MM.1S (cell line): ENCODE results near the gene SLC12A6.

Experiments
- EZH2 ChIP-seq: fragments of 300-600 bp; sonication (generic); optimal IDR thresholded peaks from 2 replicates; pipeline ENCODE3; 2017; ENCODE audit warnings: low read depth, mild to moderate bottlenecking, antibody characterized with exemption, low read length, mixed read lengths
- EZH2phosphoT487 ChIP-seq: fragments of 300-600 bp; sonication (generic); IDR thresholded peaks from 2 replicates; pipeline ENCODE4 v1.6.1; 2018; ENCODE audit warnings: antibody characterized with exemption, low read length
- TF ChIP-seq, protein P1 (sequence below): fragments of 300-600 bp; sonication (generic); IDR thresholded peaks from 2 replicates; pipeline ENCODE4 v1.5.1; 2016; ENCODE audit warnings: antibody characterized with exemption, low read length, mixed read lengths

DNA sequence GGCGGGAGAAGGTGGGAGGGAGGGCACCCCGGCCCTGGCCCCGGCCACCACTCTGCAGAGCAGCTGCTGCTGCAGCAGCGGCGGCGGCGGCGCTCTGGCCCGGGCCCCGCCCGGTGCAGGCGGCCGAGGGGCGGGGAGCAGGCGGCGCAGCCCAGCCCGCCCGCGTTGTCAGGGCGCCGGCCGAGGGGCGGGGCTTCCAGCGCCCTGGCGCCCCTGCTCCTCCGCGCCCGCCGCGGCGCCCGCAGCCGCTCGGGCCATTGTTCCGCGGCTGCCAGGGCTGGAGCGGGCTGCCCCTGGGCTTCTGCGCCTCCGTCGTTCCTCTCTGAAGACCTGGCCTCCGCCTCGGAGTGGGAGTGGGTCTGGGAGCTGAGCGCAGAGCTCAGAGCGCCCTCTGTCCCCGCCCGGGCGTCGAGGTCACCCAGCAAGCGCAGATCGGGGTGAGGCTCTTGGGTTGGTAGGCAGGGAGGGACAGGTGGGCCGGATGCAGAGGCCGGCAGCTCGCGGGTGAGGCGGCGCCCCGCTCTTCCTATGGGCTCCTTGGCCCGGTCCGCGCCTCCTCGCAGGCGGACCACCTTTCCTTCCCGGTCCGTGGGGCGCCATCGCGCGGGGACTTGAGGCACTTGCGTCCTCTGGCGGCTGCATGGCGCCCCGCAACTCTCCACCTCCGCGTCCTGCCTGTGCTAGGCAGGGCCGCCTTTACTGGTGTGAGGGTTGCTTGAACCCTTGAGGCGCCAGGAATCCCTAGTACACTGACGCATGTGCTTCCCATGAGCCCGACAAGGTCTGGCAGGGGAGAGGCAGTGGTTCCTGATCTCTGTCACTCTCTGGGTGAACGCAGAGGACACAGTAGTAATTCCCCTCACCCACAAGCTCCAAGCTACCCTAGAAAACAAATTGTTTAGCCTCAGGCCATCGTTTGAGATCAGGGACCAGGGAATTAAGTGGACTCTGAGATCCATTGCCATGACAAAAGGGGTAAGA, 29.8 kb upstream of the SLC12A6 start, which contains the start of gene LPCAT4:
- TF ChIP-seq, protein P1, sequence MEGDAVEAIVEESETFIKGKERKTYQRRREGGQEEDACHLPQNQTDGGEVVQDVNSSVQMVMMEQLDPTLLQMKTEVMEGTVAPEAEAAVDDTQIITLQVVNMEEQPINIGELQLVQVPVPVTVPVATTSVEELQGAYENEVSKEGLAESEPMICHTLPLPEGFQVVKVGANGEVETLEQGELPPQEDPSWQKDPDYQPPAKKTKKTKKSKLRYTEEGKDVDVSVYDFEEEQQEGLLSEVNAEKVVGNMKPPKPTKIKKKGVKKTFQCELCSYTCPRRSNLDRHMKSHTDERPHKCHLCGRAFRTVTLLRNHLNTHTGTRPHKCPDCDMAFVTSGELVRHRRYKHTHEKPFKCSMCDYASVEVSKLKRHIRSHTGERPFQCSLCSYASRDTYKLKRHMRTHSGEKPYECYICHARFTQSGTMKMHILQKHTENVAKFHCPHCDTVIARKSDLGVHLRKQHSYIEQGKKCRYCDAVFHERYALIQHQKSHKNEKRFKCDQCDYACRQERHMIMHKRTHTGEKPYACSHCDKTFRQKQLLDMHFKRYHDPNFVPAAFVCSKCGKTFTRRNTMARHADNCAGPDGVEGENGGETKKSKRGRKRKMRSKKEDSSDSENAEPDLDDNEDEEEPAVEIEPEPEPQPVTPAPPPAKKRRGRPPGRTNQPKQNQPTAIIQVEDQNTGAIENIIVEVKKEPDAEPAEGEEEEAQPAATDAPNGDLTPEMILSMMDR, result peak; percentile 91
- TF ChIP-seq EZH2, result no peak
- no peak for TF ChIP-seq EZH2phosphoT487
